Dedifferentiated amniotic fluid mesenchymal stem cell (primary cell): Measurements from ENCODE around the gene FBXO24.

Experiments
- DNase-seq: peaks from one replicate; pipeline ENCODE4 v3.0.0-alpha.2; 2016; ENCODE audit errors: extremely low spot score

FBXO24 gene

GRCh38 chr7:100589341-100589947, 3.3 kb downstream of the FBXO24 start:
- no peak for DNase-seq

- no peak for DNase-seq
Measured at GRCh38 chr7:100590077-100590737, 4.1 kb downstream of the FBXO24 start.

- no peak for DNase-seq
Measured at GRCh38 chr7:100591596-100591995, 5.5 kb downstream of the FBXO24 start.

- no peak for DNase-seq
Measured at GRCh38 chr7:100595188-100595587, 9.1 kb downstream of the FBXO24 start.

- DNase-seq = no peak
Measured at GRCh38 chr7:100598425-100598824, 12.3 kb downstream of the FBXO24 start.

- DNase-seq = no peak
Measured at GRCh38 chr7:100599911-100600729, 14.0 kb downstream of the FBXO24 start.

GRCh38 chr7:100600730-100601038, 14.6 kb downstream of the FBXO24 start:
- DNase-seq = no peak

- peak; percentile 63 for DNase-seq
Measured at GRCh38 chr7:100602889-100603725, 17.0 kb downstream of the FBXO24 start.

GRCh38 chr7:100603726-100604027, 17.5 kb downstream of the FBXO24 start:
- no peak for DNase-seq

- DNase-seq = no peak
Measured at GRCh38 chr7:100604028-100604975, 18.2 kb downstream of the FBXO24 start.

- DNase-seq = no peak
Measured at GRCh38 chr7:100604976-100605911, 19.1 kb downstream of the FBXO24 start.

GRCh38 chr7:100606313-100606712, 20.2 kb downstream of the FBXO24 start:
- DNase-seq = no peak

- no peak for DNase-seq
Measured at GRCh38 chr7:100607111-100607510, 21.0 kb downstream of the FBXO24 start.

- DNase-seq = no peak
Measured at GRCh38 chr7:100609958-100610357, 23.8 kb downstream of the FBXO24 start.

GRCh38 chr7:100611983-100612729, 26.0 kb downstream of the FBXO24 start, which contains the start of gene MOSPD3:
Gene MOSPD3, plus strand, starts transcription at chr7:100612540. Its CDS starts 252 bp downstream, at chr7:100612792.
- peak; percentile 100 for DNase-seq

GRCh38 chr7:100612730-100613390, 26.7 kb downstream of the FBXO24 start:
- DNase-seq = no peak

GRCh38 chr7:100613412-100614175, 27.5 kb downstream of the FBXO24 start:
- DNase-seq = no peak

- DNase-seq = no peak
Measured at GRCh38 chr7:100614308-100614861, 28.3 kb downstream of the FBXO24 start.
